NOMO-1 treated with DMSO at 0.1 percent for 48 hours (cell line): ENCODE results near the gene ZNF440.
"Not testable (repeated sequence)": the region's sequence is repeated elsewhere in the genome, so short reads cannot be mapped to it uniquely, and the experiment has no call there.

Experiments used
- DNase-seq: peaks from one replicate; lab custom pipeline; 2025; ENCODE audit not compliant: unreplicated experiment; lab: John Stamatoyannopoulos, UW

Gene ZNF440

GRCh38 chr19:11828957-11829876 lies 15.1 kb downstream of the ZNF440 start:
- not testable (repeated sequence) for DNase-seq

DNA sequence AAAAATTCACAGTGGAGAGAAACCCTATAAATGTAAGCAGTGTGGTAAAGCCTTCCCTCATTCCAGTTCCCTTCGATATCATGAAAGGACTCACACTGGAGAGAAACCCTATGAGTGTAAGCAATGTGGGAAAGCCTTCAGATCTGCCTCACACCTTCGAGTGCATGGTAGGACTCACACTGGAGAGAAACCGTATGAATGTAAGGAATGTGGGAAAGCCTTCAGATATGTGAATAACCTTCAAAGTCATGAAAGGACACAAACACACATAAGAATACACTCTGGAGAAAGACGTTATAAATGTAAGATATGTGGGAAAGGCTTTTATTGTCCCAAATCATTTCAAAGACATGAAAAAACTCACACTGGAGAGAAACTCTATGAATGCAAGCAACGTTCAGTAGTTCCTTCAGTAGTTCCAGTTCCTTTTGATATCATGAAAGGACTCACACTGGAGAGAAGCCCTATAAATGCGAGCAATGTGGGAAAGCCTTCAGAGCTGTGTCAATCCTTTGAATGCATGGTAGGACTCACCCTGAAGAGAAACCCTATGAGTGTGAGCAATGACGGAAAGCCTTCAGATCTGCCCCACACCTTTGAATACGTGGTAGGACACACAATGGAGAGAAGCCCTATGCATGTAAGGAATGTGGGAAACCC lies 18.3 kb downstream of the ZNF440 start:
- no peak for DNase-seq

- DNase-seq: no peak
Measured at GRCh38 chr19:11833541-11833940, 19.5 kb downstream of the ZNF440 start.

- DNase-seq: not testable (repeated sequence)
Measured at GRCh38 chr19:11835626-11836066, 21.6 kb downstream of the ZNF440 start.

GRCh38 chr19:11843722-11844121 lies 29.6 kb downstream of the ZNF440 start:
- DNase-seq: no peak

DNA sequence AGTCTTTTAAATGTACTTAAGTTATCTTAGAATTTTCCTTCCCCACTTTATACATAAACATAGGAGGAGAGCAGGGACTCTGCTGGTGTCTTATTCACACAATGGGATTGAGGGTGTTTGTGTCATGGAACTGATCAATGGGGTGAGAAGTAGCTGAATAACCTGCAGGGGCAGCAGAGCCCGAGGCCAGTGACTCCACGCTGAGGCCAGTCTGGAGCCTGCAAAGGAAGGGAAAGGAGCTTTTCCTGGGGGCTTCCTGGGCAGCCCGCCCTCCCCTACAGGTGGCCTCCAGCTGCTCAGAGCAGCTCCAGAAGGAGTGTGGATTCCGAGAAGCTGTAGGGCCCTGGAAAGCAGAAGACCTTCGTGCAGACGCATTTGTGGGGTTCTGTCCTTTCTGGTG lies 33.5 kb downstream of the ZNF440 start:
- DNase-seq: not testable (repeated sequence)

GRCh38 chr19:11848200-11848593 lies 34.1 kb downstream of the ZNF440 start:
- DNase-seq: no peak

DNA sequence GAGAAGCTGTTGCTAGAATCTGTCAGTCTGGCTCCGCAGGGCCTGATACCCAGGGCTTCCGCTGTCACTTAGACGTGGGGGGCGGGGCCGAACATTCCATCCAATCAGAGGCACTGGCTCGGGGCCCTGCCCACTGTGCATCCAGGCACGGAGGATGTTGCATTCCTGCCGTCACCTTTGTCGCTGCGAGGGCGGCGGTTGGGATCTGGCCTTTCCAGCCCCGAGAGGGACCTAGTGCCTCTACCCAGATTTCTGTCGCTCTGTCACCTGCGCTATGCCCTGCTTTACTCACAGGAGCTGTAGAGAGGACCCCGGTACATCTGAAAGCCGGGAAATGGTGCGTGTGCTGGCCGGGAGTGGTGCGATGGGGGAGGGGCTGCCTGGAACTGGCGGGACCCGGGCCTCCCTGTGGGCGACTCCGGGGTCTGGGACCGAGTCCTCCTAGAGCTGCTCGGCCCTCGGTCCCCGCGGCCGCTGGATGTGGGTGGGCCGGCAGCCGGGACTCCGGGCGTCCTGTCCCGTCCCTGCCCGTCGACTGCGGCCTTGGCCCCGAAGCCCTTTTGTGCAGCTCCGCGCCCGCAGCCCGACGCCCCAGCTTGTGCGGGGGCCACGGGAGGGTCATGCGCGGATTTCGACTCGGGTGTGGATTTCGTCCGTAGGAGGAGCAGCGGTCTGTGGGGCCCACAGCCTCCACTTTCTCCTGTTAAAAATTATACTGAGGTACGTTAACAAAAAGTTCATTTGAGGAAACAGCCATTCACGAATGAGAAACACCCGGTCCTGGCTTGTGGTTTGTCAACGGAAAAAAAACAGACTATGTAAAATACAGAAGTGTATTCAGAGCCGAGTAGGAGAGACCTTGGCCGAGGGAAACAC lies 34.8 kb downstream of the ZNF440 start, which contains the start of gene ZNF439:
Gene ZNF439 (plus strand): TSS at position 133 of the 876 bp plus-strand sequence. CDS start 142 bp downstream, at position 275.
- DNase-seq: peak; percentile 56

DNA sequence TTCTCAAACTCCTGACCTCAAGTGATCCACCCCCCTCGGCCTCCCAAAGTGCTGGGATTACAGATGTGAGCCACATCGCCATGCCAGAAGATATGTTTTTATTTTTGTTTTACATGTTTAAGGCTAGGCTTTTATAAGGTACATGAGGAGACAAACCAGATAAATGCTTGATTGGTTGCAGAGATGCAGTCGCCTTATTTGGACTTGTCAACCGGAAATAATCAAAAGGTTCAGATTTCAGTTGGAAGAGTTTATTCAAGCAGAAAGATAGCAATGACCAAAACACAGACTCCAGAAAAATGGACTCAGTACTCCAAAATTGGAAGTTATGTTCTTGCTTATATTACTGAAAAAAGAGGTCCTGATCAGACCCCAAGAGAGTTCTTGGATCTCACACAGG lies 36.2 kb downstream of the ZNF440 start:
- not testable (repeated sequence) for DNase-seq

- DNase-seq: no peak
Measured at GRCh38 chr19:11853358-11853757, 39.3 kb downstream of the ZNF440 start.

DNA sequence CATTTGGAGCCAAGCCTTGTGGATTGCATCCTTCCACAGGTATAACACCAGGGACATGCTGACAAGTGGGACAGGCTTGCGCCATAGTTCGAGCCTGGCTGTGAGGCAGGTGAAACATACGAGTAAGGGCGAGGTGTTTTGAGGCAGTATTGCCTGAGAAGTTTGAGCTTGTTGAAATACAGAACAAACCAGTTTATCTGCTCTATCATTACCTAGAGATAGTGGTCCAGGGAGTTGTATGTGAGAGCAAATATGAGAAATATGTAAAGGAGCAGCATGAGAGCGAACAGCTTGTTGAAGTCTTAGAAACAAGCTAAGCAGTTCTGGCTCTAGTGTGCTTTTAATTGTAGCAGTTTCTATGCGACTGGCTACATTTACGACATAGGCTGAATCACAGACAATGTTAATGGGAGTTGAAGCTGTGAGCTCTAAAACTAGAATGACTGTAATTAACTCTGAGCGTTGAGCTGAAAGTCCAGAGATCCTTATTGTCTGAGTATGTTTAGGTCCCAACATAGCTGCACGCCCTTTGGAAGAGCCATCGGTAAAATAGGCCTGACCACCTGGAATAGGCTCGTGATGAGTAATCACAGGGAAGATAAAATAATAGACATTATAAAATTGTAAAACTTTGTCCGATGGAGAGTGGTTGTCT lies 42.6 kb downstream of the ZNF440 start:
- no peak for DNase-seq

DNA sequence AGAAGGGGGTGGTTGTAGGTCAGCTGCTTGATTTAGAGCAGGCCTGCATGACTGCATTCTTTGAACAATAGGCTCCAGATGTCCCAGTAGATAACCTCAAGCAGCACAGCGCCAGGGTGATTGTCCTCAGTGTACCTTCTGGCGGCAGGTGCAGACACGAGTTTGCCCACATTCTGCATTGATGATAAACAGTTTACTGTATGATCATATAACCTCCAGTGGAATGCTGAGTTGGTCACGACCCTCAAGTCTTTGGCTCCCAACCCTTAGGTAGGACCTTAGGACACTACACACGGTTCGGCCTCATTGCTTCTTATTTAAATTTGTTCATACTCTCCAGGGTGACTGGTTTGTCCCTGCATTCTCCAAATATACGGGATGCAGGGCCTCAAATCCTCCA lies 46.6 kb downstream of the ZNF440 start:
- no peak for DNase-seq

GRCh38 chr19:11861301-11861700 lies 47.2 kb downstream of the ZNF440 start:
- DNase-seq: no peak

- not testable (repeated sequence) for DNase-seq
Measured at GRCh38 chr19:11867766-11868165, 53.7 kb downstream of the ZNF440 start.

DNA sequence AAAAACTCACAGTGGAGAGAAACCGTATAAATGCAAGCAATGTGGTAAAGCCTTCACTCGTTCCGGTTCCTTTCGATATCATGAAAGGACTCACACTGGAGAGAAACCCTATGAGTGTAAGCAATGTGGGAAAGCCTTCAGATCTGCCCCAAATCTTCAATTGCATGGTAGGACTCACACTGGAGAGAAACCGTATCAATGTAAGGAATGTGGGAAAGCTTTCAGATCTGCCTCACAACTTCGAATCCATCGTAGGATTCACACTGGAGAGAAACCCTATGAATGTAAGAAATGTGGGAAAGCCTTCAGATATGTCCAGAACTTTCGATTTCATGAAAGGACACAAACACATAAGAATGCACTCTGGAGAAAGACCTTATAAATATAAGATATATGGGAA lies 54.1 kb downstream of the ZNF440 start:
- no peak for DNase-seq

DNA sequence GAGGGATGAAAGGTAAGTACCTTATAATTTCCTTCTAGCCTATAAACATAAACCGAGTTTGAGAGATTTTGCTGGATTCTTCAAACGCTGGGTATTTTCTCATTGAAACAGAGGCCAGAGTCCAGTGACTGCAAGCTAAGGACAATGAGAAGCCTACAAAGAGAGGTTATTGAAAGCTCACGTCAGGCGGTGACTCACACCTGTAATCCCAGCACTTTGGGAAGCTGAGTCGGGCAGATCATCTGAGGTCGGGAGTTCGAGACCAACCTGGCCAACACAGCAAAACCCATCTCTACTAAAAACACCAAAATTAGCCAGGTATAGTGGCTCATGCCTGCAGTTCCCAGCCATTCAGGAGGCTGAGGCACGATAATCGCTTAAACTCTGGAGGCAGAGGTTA lies 58.6 kb downstream of the ZNF440 start:
- DNase-seq: no peak

GRCh38 chr19:11873762-11874161 lies 59.7 kb downstream of the ZNF440 start:
- no peak for DNase-seq

DNA sequence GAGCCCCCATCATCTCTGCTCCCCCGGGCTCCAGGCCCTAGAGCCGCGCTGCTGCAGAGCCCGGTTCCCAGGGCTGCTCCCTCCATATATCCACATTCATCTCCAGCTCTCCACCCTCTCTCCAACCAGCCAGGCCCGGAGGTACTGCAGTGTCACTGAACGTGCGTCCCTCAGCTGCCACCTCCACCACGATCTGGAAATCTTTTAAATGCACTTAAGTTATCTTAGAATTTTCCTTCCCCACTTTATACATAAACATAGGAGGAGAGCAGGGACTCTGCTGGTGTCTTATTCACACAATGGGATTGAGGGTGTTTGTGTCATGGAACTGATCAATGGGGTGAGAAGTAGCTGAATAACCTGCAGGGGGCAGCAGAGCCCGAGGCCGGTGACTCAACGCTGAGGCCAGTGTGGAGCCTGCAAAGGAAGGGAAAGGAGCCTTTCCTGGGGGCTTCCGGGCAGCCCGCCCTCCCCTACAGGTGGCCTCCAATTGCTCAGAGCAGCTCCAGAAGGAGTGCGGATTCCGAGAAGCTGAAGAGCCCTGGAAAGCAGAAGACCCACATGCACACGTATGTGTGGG lies 65.7 kb downstream of the ZNF440 start:
- not testable (repeated sequence) for DNase-seq

DNA sequence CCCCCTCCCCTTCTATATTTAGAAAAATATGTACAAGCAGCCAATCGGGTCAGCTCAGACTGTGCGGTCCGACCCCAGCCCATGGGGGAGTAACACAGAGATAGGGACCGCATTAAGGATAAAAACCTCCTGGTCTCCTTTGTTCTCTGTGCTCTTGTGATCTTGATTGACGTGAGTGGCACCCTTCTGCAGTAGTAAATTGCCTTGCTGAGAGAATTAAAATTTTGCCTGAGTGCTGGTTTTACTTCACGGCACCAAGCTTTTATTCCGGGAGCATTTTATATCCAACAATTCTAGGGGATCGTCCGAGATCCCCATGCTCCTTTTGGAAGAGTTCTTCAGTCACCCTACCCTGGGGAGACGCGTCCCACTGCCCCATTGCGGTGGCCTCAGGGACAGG lies 66.5 kb downstream of the ZNF440 start:
- DNase-seq: no peak

- peak; percentile 63 for DNase-seq
Measured at GRCh38 chr19:11881151-11881800, 67.2 kb downstream of the ZNF440 start.
